A673 (cell line): ENCODE results near the gene SRD5A1. TPM values are rescaled to one million over a fixed set of nuclear protein-coding genes. Genes with fewer than 3 reads are reported as not detected.

Experiments
- BruUV-seq: library from RNA; stranded (reverse); fragments of 400-500 nt; replicated peaks from 2 replicates; lab custom pipeline; 2021; lab: Mats Ljungman, UMichigan
- CTCF ChIA-PET: fragments of 300-600 bp; sonication (Branson Sonifier 250); formaldehyde crosslinking; loops from one replicate; lab custom pipeline; 2022; ENCODE audit warnings: antibody characterized with exemption; lab: Charles Lee
- POLR2A ChIA-PET: fragments of 300-600 bp; sonication (Branson Sonifier 250); formaldehyde crosslinking; loops from one replicate; lab custom pipeline; 2022; ENCODE audit warnings: antibody characterized with exemption; ENCODE audit not compliant: low non-redundant PET; lab: Charles Lee
- DNase-seq: peaks from one replicate; pipeline ENCODE4 v3.0.0-alpha.2; 2015; ENCODE audit warnings: low spot score
- H3K27ac ChIP-seq: fragments of 200-600 bp; sonication (generic); 2 replicates; pipeline ENCODE4 v1.5.1; 2016; ENCODE audit warnings: mixed run types, low read depth, mild to moderate bottlenecking, mixed read lengths, antibody characterized with exemption, low read length; ENCODE audit not compliant: poor library complexity, severe bottlenecking
- H3K27me3 ChIP-seq: fragments of 200-600 bp; sonication (generic); replicated peaks from 2 replicates; pipeline ENCODE4 v1.6.1; 2017; ENCODE audit warnings: mixed run types, low read depth, mild to moderate bottlenecking, mixed read lengths, antibody characterized with exemption, low read length; ENCODE audit not compliant: insufficient read depth, poor library complexity
- H3K36me3 ChIP-seq: fragments of 200-600 bp; sonication (generic); 2 replicates; pipeline ENCODE4 v1.6.1; 2016; ENCODE audit warnings: mixed run types, mild to moderate bottlenecking, mixed read lengths, antibody characterized with exemption, low read length; ENCODE audit not compliant: insufficient read depth, poor library complexity, severe bottlenecking
- H3K4me1 ChIP-seq: fragments of 200-600 bp; sonication (generic); 2 replicates; pipeline ENCODE4 v1.6.1; 2017; ENCODE audit warnings: mixed run types, mild to moderate bottlenecking, mixed read lengths, antibody characterized with exemption, low read length; ENCODE audit not compliant: insufficient read depth, poor library complexity, severe bottlenecking
- H3K4me3 ChIP-seq: fragments of 200-600 bp; sonication (generic); 2 replicates; pipeline ENCODE4 v1.5.1; 2016; ENCODE audit warnings: low read depth, mixed run types, mild to moderate bottlenecking, mixed read lengths, low read length; ENCODE audit not compliant: poor library complexity, severe bottlenecking
- H3K9me3 ChIP-seq: fragments of 200-600 bp; sonication (generic); 2 replicates; pipeline ENCODE4 v1.6.1; 2016; ENCODE audit warnings: mixed run types, low read depth, mild to moderate bottlenecking, mixed read lengths, antibody characterized with exemption, low read length; ENCODE audit not compliant: poor library complexity, severe bottlenecking
- EZH2 ChIP-seq: fragments of 200-600 bp; sonication (generic); IDR thresholded peaks from 2 replicates; pipeline ENCODE4 v1.6.1; 2017; ENCODE audit warnings: borderline replicate concordance, low read depth, mild to moderate bottlenecking, mixed read lengths, antibody characterized with exemption, low read length; ENCODE audit not compliant: poor library complexity, severe bottlenecking
- intact Hi-C: fragments of 100-400 bp; cut with micrococcal nuclease; formaldehyde crosslinking; loops from one replicate; pipeline ENCODE4 v1.10.0; 2022; ENCODE audit not compliant: unreplicated experiment
- total RNA-seq: library from RNA; stranded (reverse); gene quantifications from 2 replicates; pipeline ENCODE4 v1.2.3, GENCODE V29; 2021
- TF ChIP-seq, protein P1 (sequence below): fragments of 300-800, 200-600 bp; sonication (generic); conservative IDR thresholded peaks from 2 replicates; pipeline ENCODE4 v1.5.1; 2017; ENCODE audit warnings: low read depth, mild to moderate bottlenecking, antibody characterized with exemption, low read length, moderate library complexity, mixed read lengths

Gene SRD5A1
- total RNA-seq, 1 experiment from 2014 or later: 32.0 TPM

DNA sequence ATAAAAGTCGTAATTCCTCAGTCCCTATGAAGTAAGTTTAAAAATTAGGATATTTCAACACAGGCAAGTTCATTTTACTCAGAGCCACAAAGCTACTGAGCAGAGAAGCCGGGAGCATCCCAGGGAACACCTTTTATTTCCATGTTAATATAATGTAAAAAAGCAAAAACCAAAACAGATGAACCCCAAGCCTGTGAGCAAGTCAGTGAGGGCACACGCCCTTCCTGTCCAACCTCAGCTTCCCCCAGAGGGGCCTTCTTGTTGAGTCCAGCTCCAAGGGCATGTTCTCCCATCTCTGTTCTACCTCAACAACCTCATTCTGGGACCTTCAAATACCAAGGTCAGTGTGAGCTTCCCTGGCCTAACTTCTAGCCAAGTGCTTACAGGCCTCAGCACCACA, 25.2 kb upstream of the SRD5A1 start:
- H3K4me1 ChIP-seq: no peaks in the 10 kb centered on the region
- TF ChIP-seq, protein P1, sequence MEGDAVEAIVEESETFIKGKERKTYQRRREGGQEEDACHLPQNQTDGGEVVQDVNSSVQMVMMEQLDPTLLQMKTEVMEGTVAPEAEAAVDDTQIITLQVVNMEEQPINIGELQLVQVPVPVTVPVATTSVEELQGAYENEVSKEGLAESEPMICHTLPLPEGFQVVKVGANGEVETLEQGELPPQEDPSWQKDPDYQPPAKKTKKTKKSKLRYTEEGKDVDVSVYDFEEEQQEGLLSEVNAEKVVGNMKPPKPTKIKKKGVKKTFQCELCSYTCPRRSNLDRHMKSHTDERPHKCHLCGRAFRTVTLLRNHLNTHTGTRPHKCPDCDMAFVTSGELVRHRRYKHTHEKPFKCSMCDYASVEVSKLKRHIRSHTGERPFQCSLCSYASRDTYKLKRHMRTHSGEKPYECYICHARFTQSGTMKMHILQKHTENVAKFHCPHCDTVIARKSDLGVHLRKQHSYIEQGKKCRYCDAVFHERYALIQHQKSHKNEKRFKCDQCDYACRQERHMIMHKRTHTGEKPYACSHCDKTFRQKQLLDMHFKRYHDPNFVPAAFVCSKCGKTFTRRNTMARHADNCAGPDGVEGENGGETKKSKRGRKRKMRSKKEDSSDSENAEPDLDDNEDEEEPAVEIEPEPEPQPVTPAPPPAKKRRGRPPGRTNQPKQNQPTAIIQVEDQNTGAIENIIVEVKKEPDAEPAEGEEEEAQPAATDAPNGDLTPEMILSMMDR: no peak
- no peak for TF ChIP-seq EZH2
- H3K9me3 ChIP-seq: no peaks in the 10 kb centered on the region
- DNase-seq: no peak
- no peak overlapping the region for H3K4me3 ChIP-seq
- CTCF ChIA-PET: no interaction called here
- H3K27ac ChIP-seq: no peak overlapping the region
- no peaks in the 10 kb centered on the region for H3K27me3 ChIP-seq
- BruUV-seq: no TSS peak
- H3K36me3 ChIP-seq: peaks cover 89% of the 10 kb centered on the region
- POLR2A ChIA-PET: no interaction called here
- intact Hi-C loops: no loop called here

DNA sequence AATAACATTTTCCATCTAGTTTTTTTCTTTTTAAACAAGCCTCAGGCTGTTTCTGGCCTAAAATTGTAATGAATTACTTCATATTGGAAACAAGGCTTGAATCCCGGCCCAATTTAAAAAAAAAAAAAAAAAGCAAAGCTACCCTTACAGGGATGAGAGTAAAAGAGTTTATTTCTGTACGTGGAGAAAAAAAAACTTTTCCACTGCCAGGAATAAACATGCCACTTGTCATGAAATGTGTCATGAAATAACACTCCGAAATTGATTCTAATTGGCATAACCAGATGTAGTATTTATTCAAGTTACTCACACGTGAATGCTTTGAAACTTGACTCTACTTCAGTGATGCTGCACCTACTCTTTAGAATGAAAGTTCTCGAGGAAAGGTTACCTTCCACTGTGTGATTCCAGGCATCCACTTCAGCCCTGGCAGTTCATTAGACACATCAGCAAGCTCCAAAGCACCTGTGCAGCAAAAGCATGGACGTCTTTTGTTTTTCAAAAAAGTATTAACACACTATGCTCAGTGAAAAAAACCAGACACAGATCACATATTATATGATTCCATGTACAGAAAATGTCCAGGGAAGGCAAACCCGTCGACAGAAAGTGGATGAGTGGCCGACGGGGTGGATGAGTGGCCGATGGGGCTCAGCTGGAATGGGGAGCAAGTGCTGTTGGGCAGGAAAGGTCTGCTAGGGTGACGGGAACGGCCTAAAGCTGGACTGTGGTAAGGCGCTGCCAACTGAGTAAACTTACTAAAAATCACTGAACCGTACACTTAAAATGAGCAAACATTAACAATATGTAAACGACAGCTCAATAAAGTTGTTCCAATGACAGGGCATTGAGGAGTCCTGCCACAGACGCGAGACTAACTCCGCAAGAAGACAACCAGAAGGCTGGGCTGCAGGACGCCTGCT, 21.6 kb upstream of the SRD5A1 start:
- no peaks in the 10 kb centered on the region for H3K9me3 ChIP-seq
- no TSS peak for BruUV-seq
- peaks cover 89% of the 10 kb centered on the region for H3K36me3 ChIP-seq
- H3K4me1 ChIP-seq: no peaks in the 10 kb centered on the region
- no peaks in the 10 kb centered on the region for H3K27me3 ChIP-seq
- intact Hi-C loops: no loop called here
- ChIA-PET POLR2A (no interaction called here), CTCF (no interaction called here)
- DNase-seq: no peak
- no peak overlapping the region for H3K4me3 ChIP-seq
- TF ChIP-seq, protein P1: no peak
- TF ChIP-seq EZH2: no peak
- no peak overlapping the region for H3K27ac ChIP-seq

DNA sequence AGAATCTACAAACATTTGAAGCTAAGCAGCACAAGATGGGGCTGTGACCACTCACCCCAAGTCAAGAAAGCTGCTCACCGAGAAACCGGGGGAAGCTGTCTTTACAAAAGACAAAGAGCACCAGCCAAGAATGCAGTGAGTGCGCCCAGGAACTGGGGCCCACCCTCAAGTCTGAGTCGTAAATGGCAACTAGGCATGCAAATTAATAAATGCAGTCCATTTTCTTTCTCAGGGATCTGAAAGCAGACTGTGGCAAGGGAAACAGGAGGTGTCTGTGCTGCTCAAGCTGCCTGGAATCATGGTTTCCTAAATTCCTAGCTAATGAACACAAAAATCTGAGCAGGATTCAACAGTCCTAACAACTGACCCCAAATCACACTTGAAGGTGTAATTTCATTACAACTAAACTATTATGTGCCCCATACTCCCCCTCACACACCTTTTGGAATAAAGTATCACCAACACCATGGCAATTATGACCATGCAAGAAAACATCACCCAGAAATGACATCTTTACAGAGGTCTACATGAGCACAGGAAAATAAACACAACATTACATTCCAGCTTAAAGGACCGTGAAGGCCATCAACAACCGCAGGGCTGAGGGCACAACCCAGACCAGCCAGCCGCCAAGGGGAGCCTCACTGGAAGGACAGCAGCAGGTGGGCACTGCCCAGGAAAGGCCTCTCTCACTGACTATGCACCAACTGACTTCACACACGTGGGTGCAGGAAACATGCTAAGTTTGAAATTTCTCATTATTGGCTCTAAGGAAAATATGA, 18.0 kb upstream of the SRD5A1 start:
- intact Hi-C loops: no loop called here
- Histone ChIP-seq H3K4me3 (no peak overlapping the region), H3K9me3 (no peaks in the 10 kb centered on the region), H3K4me1 (no peaks in the 10 kb centered on the region), H3K36me3 (peaks cover 89% of the 10 kb centered on the region), H3K27ac (no peak overlapping the region), H3K27me3 (no peaks in the 10 kb centered on the region)
- CTCF ChIA-PET: no interaction called here
- POLR2A ChIA-PET: no interaction called here
- BruUV-seq: no TSS peak
- TF ChIP-seq, protein P1: no peak
- no peak for TF ChIP-seq EZH2
- DNase-seq: no peak
